ENCODE results near the gene MTCH2.

Gene MTCH2

GRCh38 chr11:47589118-47589517 lies 53.2 kb downstream of the MTCH2 start:
- DNase-seq = no peak

- DNase-seq = no peak
These were observed 54.5 kb downstream of the MTCH2 start for GRCh38 chr11:47587723-47588326.

DNA sequence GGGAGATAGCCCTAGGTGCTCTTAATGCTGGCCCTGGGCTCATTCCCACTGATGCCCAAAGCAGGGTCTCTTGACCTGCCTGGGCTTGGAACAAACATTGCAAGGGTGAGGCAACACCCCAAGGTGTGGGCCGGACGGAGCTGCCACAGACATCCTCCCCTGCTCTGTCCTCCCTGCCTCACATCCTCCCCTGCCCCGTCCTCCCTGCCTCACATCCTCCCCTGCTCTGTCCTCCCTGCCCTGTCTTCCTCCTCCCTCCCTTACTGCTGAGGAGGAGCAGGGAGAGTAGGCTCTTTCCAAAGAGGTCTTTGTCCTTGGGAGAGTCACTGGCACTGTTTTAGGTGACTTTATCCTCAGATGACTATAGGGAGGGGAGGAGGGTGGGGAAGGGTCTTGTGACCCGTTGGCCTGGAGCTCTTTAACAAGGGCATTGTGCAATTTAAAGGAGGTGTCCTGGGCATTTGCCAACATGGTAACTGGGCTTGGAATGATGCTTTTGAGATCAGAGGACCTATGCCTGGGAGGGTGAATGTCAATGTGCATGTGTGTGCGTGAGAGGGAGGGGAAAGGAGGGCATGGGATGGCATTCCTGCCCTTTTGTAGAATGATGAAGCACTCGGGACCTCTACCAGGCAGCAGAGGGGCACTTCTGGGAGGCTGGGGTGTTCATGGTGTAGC lies 55.2 kb downstream of the MTCH2 start:
- DNase-seq = no peak

DNA sequence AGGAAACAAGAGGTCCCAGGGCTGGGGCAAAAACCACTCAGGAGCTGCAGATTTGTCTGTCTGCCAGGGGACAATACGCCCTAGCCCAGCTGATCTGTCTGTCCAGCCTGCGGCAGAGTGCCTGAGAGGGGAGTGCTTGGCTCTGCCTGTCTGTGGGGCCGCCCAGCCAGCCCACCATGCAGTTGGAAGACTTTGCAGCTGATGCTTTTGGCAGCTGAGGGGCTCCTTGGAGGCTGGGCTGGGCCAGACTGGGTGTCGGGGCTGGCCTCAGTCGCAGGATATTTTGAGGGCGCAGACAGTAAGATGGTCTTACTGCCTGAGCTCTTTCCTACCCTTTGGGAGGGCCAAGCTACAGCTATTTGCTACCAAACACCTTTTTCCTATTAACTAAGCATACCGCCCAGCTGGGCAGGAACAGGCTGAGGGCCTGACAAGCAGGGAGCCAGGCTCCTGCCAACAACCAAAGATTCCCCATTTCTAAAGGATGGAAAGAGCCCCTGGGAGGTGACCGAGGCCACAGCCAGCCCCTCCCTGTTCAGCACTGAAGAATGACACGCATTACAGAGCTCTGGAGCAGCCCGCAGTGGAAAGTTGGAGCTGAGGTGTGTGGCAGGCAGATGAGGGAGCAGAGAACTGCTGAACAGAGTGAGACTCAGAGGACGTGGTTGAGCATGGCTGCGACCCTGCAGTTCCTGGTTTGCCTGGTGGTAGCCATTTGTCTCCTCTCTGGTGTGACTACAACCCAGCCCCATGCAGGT lies 56.1 kb downstream of the MTCH2 start, which contains the start of gene FAM180B:
Gene FAM180B (plus strand): TSS at position 581 of the 758 bp plus-strand sequence. CDS start 91 bp downstream, at position 672.
- no peak for DNase-seq

DNA sequence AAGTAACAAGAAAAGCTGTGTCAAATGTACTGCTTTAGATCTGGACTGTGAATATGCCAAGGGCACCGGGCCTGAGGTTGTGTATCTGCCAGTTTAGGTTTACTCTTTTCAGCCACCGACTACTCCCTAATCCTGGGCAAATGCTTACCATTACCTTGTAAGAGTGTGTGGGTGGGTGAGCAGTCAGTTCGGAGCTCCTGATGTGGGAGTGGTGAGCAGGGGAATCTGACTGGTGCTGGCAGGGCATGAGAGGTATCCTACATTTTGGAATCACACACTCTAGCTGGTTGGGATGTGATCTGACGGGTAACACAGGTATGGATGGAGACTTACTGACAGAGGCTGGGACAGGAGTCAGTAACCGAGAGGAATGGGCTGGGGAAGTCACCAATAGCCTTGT lies 58.5 kb downstream of the MTCH2 start:
- no peak for DNase-seq

DNA sequence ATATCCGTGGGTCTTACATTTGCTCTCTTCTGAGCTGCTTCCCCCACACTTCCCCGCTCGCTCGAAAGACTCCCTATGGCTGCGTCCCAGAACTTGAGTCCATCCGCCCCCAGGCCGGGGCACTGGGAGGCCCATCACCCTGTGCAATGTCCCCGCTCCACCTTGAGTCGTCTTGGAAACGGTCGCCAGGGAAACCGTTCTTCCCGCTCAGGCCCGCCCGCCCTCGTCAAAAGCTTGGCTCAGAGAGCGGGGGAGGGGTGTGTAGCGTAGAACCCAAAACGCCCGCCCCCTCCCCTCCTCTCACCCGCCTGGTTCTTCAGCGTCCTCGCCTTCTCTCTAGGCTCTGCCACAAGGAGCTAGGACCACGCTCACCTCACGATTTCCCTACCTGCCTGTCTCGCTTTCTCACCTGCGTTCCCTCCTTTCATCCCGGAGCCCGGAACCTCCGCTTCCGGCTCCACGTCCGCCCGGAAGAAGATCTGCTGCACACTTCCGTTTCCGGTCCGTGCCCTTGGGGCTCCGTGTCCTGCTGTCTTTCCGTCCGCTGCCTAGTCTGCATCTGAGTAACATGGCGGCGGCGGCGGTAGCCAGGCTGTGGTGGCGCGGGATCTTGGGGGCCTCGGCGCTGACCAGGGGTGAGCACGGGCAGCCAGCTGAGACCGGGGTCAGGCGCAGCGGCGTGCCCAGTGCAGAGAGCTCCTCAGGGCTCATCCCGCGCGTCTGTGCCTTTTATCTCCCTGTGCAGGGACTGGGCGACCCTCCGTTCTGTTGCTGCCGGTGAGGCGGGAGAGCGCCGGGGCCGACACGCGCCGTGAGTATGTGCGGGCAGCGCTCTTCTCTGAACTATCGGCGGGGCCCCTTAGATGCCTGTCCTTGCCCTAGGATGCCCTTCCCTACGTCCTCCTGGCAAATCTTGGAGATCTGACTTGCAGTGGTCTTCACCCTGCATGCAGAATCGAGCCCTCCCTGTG lies 63.5 kb downstream of the MTCH2 start, which contains the start of the genes KBTBD4 and NDUFS3:
Gene KBTBD4 (minus strand): TSS at position 447 of the 971 bp plus-strand sequence. CDS start 19 bp downstream, at position 428.
Gene NDUFS3 (plus strand): TSS at position 551 of the 971 bp plus-strand sequence. CDS start 18 bp downstream, at position 569.
- peak; percentile 97 for DNase-seq

- DNase-seq = peak in 1 of 3 experiments; percentile 16
These were observed 64.8 kb downstream of the MTCH2 start for GRCh38 chr11:47577460-47578041.

- DNase-seq = no peak
These were observed 69.0 kb downstream of the MTCH2 start for GRCh38 chr11:47573321-47573720.

- DNase-seq = no peak
These were observed 69.6 kb downstream of the MTCH2 start for GRCh38 chr11:47572715-47573255.

GRCh38 chr11:47571895-47572294 lies 70.5 kb downstream of the MTCH2 start:
- no peak for DNase-seq

- no peak for DNase-seq
These were observed 71.0 kb downstream of the MTCH2 start for GRCh38 chr11:47571357-47571729.

DNA sequence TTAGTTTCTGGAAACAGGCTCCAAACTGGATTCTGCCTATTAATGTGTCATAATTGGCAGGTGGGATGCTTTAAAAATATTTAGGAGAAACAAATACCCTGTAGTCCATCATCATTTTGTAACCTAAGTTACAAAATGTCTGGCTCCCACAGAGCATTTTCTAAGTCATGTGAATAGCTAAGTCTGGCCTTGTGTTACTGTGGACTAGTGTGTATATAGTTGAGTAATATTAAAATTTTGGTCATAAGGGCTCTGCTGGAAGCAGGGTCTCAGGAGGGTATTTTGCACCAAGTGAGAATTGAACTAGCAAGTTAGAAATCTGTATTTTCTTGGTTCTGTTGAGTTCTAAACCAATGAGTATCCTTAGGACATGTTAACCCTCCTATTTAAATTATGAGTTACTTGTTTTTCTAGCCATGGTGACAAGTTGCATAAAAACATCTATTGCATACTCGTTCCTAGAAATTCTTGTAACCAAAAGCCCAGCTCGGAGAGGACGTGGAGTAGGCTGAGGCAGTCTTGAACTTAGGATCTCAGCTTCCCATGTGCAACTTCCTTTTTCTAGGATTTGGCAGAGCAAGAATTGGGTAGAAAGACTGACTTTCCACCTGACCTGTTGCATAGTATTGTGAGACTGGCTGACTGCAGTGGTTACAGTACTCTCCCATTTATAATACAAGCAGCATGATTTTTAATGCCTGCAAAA lies 71.6 kb downstream of the MTCH2 start:
- no peak for DNase-seq

GRCh38 chr11:47569646-47570045 lies 72.7 kb downstream of the MTCH2 start:
- no peak for DNase-seq
